HL-60 (cell line): Measurements from ENCODE around the gene SLC39A3.

Experiments
- GABPA ChIP-seq: IDR thresholded peaks from 2 replicates; pipeline ENCODE4 v1.6.1; 2012; ENCODE audit warnings: low read depth
- POLR2AphosphoS5 ChIP-seq: IDR thresholded peaks from 2 replicates; pipeline ENCODE4 v1.6.1; 2012; ENCODE audit warnings: low read depth
- TF ChIP-seq, protein P1 (sequence below): IDR thresholded peaks from one replicate; pipeline ENCODE4 v1.5.1; 2011; ENCODE audit warnings: low read length, control low read depth, inconsistent platforms; ENCODE audit not compliant: insufficient read depth

DNA sequence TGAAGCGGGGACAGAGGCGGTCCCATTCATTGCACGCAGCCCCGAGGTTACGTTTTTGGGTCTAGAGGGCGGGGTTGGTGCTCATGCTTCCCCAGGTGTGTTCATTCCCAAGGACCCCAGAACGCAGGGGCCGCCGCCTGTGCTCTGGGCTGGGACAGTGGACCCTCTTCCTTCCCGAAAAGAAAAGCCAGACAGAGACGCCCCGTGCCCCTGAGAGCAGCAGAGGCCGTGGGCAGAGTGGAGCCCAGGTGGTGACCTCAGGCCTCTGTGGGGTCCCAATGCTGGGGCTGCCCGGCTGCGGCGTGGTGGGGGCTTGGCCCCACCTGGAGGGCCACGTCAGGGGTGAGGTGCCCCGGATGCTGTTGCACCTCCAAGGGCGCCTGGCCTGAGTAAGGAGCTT lies 27.9 kb upstream of the SLC39A3 start:
- TF ChIP-seq, protein P1, sequence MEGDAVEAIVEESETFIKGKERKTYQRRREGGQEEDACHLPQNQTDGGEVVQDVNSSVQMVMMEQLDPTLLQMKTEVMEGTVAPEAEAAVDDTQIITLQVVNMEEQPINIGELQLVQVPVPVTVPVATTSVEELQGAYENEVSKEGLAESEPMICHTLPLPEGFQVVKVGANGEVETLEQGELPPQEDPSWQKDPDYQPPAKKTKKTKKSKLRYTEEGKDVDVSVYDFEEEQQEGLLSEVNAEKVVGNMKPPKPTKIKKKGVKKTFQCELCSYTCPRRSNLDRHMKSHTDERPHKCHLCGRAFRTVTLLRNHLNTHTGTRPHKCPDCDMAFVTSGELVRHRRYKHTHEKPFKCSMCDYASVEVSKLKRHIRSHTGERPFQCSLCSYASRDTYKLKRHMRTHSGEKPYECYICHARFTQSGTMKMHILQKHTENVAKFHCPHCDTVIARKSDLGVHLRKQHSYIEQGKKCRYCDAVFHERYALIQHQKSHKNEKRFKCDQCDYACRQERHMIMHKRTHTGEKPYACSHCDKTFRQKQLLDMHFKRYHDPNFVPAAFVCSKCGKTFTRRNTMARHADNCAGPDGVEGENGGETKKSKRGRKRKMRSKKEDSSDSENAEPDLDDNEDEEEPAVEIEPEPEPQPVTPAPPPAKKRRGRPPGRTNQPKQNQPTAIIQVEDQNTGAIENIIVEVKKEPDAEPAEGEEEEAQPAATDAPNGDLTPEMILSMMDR, result no peak
- TF ChIP-seq POLR2AphosphoS5, result no peak
- no peak for TF ChIP-seq GABPA
